Sigmoid colon (tissue), 7 donors: ENCODE results near the gene APOC3. TPM values are rescaled to one million over a fixed set of nuclear protein-coding genes. Genes with fewer than 3 reads are reported as not detected.
A peak's percentile ranks its signal among the peaks of the same experiment; 100 is the strongest.

ENCODE experiments used
- DNase-seq: peaks from one replicate; pipeline ENCODE4 v3.0.0-alpha.2; 2019
- H3K27ac ChIP-seq, 4 donors: fragments of 200-600 bp; sonication (generic); one replicate each; pipeline ENCODE4 v1.5.1; 2016 to 2019; ENCODE audit warnings: mild to moderate bottlenecking in 1 of 4
- H3K27me3 ChIP-seq, 3 donors: fragments of 200-600 bp; sonication (generic); one replicate each; pipeline ENCODE4 v1.5.1; 2019; ENCODE audit warnings: mild to moderate bottlenecking in 1 of 3
- H3K36me3 ChIP-seq, 4 donors: fragments of 200-600 bp; sonication (generic); one replicate each; pipeline ENCODE4 v1.5.1; 2016 to 2019
- H3K4me1 ChIP-seq, 4 donors: fragments of 200-600 bp; sonication (generic); one replicate each; pipeline ENCODE4 v1.5.1; 2017 to 2019
- H3K4me3 ChIP-seq, 4 donors: fragments of 200-600 bp; sonication (generic); one replicate each; pipeline ENCODE4 v1.5.1; 2017 to 2019; ENCODE audit warnings: mild to moderate bottlenecking in 2 of 4, moderate library complexity in 1 of 4
- H3K9me3 ChIP-seq, 4 donors: fragments of 200-600 bp in 3 of 4; sonication (generic) in 3 of 4; one replicate each; pipeline versions ENCODE4 v1.5.1 to v1.6.1; 2013 to 2019
- EP300 ChIP-seq, 4 donors: sonication (generic); formaldehyde crosslinking; IDR thresholded peaks; one replicate each; pipeline ENCODE4 v1.6.1; 2017; ENCODE audit warnings: antibody characterized with exemption in 4 of 4
- POLR2A ChIP-seq, 2 donors: fragments of 450-650 bp; IDR thresholded peaks; one replicate each; pipeline ENCODE4 v1.6.1; 2016; ENCODE audit warnings: antibody characterized with exemption in 2 of 2, mild to moderate bottlenecking in 2 of 2, moderate library complexity in 2 of 2
- POLR2AphosphoS5 ChIP-seq, 4 donors: sonication (generic); formaldehyde crosslinking; IDR thresholded peaks; one replicate each; pipeline ENCODE4 v1.6.1; 2017; ENCODE audit warnings: antibody characterized with exemption in 4 of 4
- WGBS, 2 donors: extraction: QIAGEN DNeasy Blood & Tissue Kit; methylation state at CpG; one replicate each; pipeline ENCODE4 v1.1.7; 2013; 5-methylcytosine and 5-hydroxymethylcytosine counted together
- intact Hi-C: fragments of 100-400 bp; cut with DNase I; formaldehyde crosslinking; loops from one replicate; pipeline ENCODE4 v1.15.1; 2023
- polyA plus RNA-seq, 3 donors: library from polyadenylated mRNA; stranded (reverse); fragments of 200-250 nt; gene quantifications; one replicate each; pipeline ENCODE4 v1.2.3, GENCODE V29; 2013
- total RNA-seq, 4 donors: library from RNA; depleted of rRNA; stranded (reverse); fragments of >200 nt; gene quantifications; one replicate each; pipeline ENCODE4 v1.1.0, GENCODE V29; 2016
- TF ChIP-seq, protein P1 (sequence below), 4 experiments: fragments of 450-650 bp in 3 of 4; fragments of 200-600 bp in 1 of 4; IDR thresholded peaks; one replicate each; pipeline ENCODE4 v1.5.1; 2016 to 2019; ENCODE audit warnings: antibody characterized with exemption in 4 of 4, mild to moderate bottlenecking in 3 of 4, moderate library complexity in 2 of 4
- donor health status: healthy with polysubstance abuse.
- donor health status: Bipolar disorder and iron deficiency.
- donor health status: healthy.

APOC3 gene
- total and polyA plus RNA-seq, 7 donors = 0.19 to 4.4 TPM; not detected in 5

DNA sequence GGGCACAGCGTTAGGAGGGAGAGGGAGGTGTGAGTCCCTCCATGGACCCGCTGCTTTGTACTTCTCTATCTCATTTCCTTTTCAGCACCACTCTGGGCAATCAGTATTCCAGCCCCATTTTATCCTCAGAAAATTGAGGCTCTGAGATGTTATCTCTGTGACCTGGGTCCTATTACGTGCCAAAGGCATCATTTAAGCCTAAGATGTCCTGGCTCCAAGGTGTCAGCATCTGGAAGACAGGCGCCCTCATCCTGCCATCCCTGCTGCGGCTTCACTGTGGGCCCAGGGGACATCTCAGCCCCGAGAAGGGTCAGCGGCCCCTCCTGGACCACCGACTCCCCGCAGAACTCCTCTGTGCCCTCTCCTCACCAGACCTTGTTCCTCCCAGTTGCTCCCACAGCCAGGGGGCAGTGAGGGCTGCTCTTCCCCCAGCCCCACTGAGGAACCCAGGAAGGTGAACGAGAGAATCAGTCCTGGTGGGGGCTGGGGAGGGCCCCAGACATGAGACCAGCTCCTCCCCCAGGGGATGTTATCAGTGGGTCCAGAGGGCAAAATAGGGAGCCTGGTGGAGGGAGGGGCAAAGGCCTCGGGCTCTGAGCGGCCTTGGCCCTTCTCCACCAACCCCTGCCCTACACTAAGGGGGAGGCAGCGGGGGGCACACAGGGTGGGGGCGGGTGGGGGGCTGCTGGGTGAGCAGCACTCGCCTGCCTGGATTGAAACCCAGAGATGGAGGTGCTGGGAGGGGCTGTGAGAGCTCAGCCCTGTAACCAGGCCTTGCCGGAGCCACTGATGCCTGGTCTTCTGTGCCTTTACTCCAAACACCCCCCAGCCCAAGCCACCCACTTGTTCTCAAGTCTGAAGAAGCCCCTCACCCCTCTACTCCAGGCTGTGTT, 829 bp upstream of the APOC3 start:
- Histone ChIP-seq H3K27ac (no peak overlapping the region), H3K36me3 (no peaks in the 10 kb centered on the region), H3K4me1 (no peaks in the 10 kb centered on the region), H3K9me3 (no peaks in the 10 kb centered on the region), H3K4me3 (no peak overlapping the region), H3K27me3 (no peaks in the 10 kb centered on the region)
- 55 to 69% methylated on average over 16 of the region's 16 CpGs for WGBS, 2 donors
- intact Hi-C loops = no loop called here
- TF ChIP-seq, protein P1, sequence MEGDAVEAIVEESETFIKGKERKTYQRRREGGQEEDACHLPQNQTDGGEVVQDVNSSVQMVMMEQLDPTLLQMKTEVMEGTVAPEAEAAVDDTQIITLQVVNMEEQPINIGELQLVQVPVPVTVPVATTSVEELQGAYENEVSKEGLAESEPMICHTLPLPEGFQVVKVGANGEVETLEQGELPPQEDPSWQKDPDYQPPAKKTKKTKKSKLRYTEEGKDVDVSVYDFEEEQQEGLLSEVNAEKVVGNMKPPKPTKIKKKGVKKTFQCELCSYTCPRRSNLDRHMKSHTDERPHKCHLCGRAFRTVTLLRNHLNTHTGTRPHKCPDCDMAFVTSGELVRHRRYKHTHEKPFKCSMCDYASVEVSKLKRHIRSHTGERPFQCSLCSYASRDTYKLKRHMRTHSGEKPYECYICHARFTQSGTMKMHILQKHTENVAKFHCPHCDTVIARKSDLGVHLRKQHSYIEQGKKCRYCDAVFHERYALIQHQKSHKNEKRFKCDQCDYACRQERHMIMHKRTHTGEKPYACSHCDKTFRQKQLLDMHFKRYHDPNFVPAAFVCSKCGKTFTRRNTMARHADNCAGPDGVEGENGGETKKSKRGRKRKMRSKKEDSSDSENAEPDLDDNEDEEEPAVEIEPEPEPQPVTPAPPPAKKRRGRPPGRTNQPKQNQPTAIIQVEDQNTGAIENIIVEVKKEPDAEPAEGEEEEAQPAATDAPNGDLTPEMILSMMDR (IDR thresholded peaks at IDR 0.05) = no peak
- TF ChIP-seq EP300 (IDR thresholded peaks at IDR 0.05) (no peak), POLR2AphosphoS5 (IDR thresholded peaks at IDR 0.05) (no peak), POLR2A (IDR thresholded peaks at IDR 0.05) (no peak)
- no peak for DNase-seq

DNA sequence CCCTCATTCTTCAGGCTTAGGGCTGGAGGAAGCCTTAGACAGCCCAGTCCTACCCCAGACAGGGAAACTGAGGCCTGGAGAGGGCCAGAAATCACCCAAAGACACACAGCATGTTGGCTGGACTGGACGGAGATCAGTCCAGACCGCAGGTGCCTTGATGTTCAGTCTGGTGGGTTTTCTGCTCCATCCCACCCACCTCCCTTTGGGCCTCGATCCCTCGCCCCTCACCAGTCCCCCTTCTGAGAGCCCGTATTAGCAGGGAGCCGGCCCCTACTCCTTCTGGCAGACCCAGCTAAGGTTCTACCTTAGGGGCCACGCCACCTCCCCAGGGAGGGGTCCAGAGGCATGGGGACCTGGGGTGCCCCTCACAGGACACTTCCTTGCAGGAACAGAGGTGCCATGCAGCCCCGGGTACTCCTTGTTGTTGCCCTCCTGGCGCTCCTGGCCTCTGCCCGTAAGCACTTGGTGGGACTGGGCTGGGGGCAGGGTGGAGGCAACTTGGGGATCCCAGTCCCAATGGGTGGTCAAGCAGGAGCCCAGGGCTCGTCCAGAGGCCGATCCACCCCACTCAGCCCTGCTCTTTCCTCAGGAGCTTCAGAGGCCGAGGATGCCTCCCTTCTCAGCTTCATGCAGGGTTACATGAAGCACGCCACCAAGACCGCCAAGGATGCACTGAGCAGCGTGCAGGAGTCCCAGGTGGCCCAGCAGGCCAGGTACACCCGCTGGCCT, 641 bp downstream of the APOC3 start:
- no peaks in the 10 kb centered on the region for H3K36me3 ChIP-seq
- no peaks in the 10 kb centered on the region for H3K27me3 ChIP-seq
- H3K4me3 ChIP-seq = no peak overlapping the region
- peak; percentile 60 for DNase-seq
- 94 to 96% methylated on average over 17 of the region's 17 CpGs for WGBS, 2 donors
- TF ChIP-seq POLR2AphosphoS5 (IDR thresholded peaks at IDR 0.05) = no peak
- TF ChIP-seq EP300 (IDR thresholded peaks at IDR 0.05) = no peak
- TF ChIP-seq, protein P1 (IDR thresholded peaks at IDR 0.05) = no peak
- no peak for TF ChIP-seq POLR2A (IDR thresholded peaks at IDR 0.05)
- intact Hi-C loops = no loop called here
- H3K4me1 ChIP-seq = peaks cover 0 to 7% (median 4%) of the 10 kb centered on the region in 4 donors
- no peaks in the 10 kb centered on the region for H3K9me3 ChIP-seq
- H3K27ac ChIP-seq = no peak overlapping the region

DNA sequence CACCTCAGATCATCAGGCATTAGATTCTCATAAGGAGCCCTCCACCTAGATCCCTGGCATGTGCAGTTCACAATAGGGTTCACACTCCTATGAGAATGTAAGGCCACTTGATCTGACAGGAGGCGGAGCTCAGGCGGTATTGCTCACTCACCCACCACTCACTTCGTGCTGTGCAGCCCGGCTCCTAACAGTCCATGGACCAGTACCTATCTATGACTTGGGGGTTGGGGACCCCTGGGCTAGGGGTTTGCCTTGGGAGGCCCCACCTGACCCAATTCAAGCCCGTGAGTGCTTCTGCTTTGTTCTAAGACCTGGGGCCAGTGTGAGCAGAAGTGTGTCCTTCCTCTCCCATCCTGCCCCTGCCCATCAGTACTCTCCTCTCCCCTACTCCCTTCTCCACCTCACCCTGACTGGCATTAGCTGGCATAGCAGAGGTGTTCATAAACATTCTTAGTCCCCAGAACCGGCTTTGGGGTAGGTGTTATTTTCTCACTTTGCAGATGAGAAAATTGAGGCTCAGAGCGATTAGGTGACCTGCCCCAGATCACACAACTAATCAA, 2.2 kb downstream of the APOC3 start:
- H3K4me3 ChIP-seq = no peak overlapping the region
- peaks cover 0 to 19% (median 13%) of the 10 kb centered on the region in 4 donors for H3K4me1 ChIP-seq
- no peaks in the 10 kb centered on the region for H3K27me3 ChIP-seq
- WGBS, 2 donors = 78 to 92% methylated on average over 7 of the region's 7 CpGs
- H3K9me3 ChIP-seq = no peaks in the 10 kb centered on the region
- DNase-seq = peak; percentile 50
- TF ChIP-seq, protein P1 (IDR thresholded peaks at IDR 0.05) = no peak
- TF ChIP-seq POLR2A (IDR thresholded peaks at IDR 0.05) = no peak
- no peak for TF ChIP-seq EP300 (IDR thresholded peaks at IDR 0.05)
- TF ChIP-seq POLR2AphosphoS5 (IDR thresholded peaks at IDR 0.05) = no peak
- no peak overlapping the region for H3K27ac ChIP-seq
- intact Hi-C loops = no loop called here
- H3K36me3 ChIP-seq = no peaks in the 10 kb centered on the region

DNA sequence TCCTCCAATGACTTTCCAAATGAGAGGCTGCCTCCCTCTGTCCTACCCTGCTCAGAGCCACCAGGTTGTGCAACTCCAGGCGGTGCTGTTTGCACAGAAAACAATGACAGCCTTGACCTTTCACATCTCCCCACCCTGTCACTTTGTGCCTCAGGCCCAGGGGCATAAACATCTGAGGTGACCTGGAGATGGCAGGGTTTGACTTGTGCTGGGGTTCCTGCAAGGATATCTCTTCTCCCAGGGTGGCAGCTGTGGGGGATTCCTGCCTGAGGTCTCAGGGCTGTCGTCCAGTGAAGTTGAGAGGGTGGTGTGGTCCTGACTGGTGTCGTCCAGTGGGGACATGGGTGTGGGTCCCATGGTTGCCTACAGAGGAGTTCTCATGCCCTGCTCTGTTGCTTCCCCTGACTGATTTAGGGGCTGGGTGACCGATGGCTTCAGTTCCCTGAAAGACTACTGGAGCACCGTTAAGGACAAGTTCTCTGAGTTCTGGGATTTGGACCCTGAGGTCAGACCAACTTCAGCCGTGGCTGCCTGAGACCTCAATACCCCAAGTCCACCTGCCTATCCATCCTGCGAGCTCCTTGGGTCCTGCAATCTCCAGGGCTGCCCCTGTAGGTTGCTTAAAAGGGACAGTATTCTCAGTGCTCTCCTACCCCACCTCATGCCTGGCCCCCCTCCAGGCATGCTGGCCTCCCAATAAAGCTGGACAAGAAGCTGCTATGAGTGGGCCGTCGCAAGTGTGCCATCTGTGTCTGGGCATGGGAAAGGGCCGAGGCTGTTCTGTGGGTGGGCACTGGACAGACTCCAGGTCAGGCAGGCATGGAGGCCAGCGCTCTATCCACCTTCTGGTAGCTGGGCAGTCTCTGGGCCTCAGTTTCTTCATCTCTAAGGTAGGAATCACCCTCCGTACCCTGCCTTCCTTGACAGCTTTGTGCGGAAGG, 2.9 kb downstream of the APOC3 start:
- H3K27ac ChIP-seq = no peak overlapping the region
- H3K4me1 ChIP-seq = peaks cover 0 to 19% (median 13%) of the 10 kb centered on the region in 4 donors
- H3K36me3 ChIP-seq = no peaks in the 10 kb centered on the region
- 77 to 83% methylated on average over 13 of the region's 13 CpGs for WGBS, 2 donors
- H3K9me3 ChIP-seq = no peaks in the 10 kb centered on the region
- intact Hi-C loops = no loop called here
- no peaks in the 10 kb centered on the region for H3K27me3 ChIP-seq
- TF ChIP-seq POLR2A (IDR thresholded peaks at IDR 0.05) = no peak
- no peak for TF ChIP-seq EP300 (IDR thresholded peaks at IDR 0.05)
- no peak for TF ChIP-seq POLR2AphosphoS5 (IDR thresholded peaks at IDR 0.05)
- TF ChIP-seq, protein P1 (IDR thresholded peaks at IDR 0.05) = no peak
- H3K4me3 ChIP-seq = no peak overlapping the region
- no peak for DNase-seq
